Measurements from ENCODE around the gene EEF2K.

Gene EEF2K

DNA sequence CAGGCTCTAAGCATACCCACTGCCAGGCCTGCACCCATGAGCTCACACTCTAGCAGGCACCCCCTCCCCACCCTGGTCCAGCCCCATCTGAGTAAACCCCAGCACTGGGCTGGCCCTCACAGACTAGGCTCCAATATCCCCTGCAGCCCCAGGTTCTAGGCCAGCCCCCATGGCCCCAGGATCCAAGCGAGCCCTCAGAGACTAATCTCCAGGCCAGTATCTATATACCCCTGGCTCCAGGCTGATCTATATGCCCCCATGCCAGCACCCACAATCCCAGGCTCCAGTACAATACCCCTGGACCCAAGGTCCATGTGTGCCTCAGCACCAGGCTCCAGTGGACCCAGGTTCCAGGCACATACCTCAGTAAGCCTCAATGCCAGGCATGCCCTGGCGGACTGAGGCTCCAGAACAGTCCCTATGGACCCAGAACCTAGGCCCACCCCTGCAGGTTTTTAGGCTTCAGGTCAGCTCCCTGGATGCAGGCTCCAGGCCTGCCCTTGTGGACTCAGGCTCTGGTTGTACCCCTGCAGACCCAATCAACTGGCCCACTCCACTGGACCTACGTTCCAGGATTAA, 129.7 kb downstream of the EEF2K start:
- TF ChIP-seq, protein P1, sequence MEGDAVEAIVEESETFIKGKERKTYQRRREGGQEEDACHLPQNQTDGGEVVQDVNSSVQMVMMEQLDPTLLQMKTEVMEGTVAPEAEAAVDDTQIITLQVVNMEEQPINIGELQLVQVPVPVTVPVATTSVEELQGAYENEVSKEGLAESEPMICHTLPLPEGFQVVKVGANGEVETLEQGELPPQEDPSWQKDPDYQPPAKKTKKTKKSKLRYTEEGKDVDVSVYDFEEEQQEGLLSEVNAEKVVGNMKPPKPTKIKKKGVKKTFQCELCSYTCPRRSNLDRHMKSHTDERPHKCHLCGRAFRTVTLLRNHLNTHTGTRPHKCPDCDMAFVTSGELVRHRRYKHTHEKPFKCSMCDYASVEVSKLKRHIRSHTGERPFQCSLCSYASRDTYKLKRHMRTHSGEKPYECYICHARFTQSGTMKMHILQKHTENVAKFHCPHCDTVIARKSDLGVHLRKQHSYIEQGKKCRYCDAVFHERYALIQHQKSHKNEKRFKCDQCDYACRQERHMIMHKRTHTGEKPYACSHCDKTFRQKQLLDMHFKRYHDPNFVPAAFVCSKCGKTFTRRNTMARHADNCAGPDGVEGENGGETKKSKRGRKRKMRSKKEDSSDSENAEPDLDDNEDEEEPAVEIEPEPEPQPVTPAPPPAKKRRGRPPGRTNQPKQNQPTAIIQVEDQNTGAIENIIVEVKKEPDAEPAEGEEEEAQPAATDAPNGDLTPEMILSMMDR (IDR thresholded peaks at IDR 0.05), result no peak
- no peak for TF ChIP-seq ZFX (IDR thresholded peaks at IDR 0.05; ENCODE audit: borderline replicate concordance)
- no peak overlapping the region for H3K27ac ChIP-seq

DNA sequence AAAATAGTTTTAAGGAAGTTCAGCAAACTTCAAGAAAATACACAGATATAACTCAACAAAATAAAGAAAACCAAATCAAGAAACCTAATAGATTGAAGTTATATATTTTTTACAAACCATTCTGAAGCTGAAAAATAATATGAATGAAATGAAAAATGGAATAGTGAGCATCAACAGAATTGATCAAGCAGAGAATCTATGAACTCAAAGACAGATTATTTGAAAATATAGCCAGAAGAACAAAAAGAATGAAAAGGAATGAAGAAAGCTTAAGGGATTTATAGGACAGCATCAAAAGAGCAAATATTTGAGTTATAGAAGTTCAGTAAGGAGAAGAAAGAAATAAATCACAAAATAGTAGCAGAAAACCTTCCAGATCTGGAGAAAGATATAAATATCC, 130.5 kb downstream of the EEF2K start:
- no peak overlapping the region for H3K27ac ChIP-seq
- TF ChIP-seq, protein P1 (IDR thresholded peaks at IDR 0.05), result no peak
- TF ChIP-seq ZFX (IDR thresholded peaks at IDR 0.05; ENCODE audit: borderline replicate concordance), result no peak

DNA sequence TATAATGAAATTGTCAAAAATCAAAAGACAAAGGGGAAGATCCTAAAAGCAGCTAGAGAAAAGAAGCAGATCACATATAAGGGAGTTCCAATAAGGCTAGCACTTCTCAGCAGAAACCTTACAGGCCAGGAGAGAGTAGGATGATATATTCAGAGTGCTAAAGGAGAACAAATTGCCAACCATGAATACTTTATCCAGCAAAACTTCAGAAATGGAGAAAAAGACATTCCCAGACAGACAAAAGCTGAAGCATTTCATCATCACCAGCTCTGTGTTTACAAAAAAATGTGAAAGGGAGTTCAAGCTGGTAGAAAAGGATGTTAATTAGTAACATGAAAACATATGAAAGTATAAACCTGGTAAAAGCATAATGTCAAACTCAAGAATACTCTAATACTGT, 131.0 kb downstream of the EEF2K start:
- no peak overlapping the region for H3K27ac ChIP-seq
- no peak for TF ChIP-seq ZFX (IDR thresholded peaks at IDR 0.05; ENCODE audit: borderline replicate concordance)
- TF ChIP-seq, protein P1 (IDR thresholded peaks at IDR 0.05), result no peak

DNA sequence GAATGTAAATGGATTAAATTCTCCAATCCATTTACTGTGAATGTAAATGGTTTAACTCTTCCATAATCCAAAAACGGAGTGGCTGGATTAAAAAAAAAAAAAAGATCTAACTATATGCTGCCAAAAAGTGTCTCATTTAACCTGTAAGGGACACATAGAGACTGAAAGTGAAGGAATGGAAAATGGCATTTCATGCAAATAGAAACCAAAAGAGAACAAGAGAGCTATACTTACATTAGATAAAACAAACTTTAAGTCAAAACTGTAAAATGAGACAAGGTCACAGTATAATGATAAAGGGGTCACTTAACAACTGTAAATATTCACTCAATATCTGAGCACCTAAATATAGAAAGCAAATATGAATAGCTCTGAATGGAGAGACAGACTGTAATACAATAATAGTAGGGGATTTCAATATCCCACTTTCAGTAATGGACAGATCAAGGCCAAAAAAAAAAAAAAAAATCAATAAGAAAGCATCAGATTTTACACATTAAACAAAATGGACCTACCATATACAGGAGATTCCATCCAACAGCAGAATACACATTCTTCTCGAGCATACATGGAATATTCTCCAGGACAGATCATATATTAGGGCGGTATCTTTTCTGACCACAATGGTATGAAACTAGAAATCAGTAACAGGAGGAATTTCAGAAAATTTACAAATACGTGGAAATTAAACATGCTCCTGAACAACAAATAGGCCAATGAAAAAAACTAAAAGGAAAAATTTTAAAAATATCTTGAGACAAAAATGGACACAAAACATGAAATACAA, 132.0 kb downstream of the EEF2K start:
- H3K27ac ChIP-seq, result no peak overlapping the region
- TF ChIP-seq, protein P1 (IDR thresholded peaks at IDR 0.05), result no peak
- TF ChIP-seq ZFX (IDR thresholded peaks at IDR 0.05; ENCODE audit: borderline replicate concordance), result no peak
